AG04449 (cell line): ENCODE data around the gene TBL1X.
"Not testable (repeated sequence)": the region's sequence is repeated elsewhere in the genome, so short reads cannot be mapped to it uniquely, and the experiment has no call there.

ENCODE experiments used
- CTCF ChIA-PET: fragments of 350-600 bp; formaldehyde crosslinking; extraction: SDS; loops from one replicate; lab custom pipeline; 2021; ENCODE audit warnings: antibody characterized with exemption; lab: Yijun Ruan, JAX
- POLR2A ChIA-PET: fragments of 400-600, 350-600 bp; formaldehyde crosslinking; extraction: SDS; loops from one replicate; lab custom pipeline; 2020; ENCODE audit warnings: antibody characterized with exemption, inconsistent platforms; lab: Yijun Ruan, JAX
- DNase-seq: peaks from one replicate; pipeline ENCODE4 v3.0.0-alpha.2; 2010; ENCODE audit warnings: low read depth, low spot score
- H3K4me3 ChIP-seq: 2 replicates; pipeline ENCODE4 v1.5.1; 2011; ENCODE audit warnings: low read depth, mild to moderate bottlenecking, control low read depth, low read length
- TF ChIP-seq, protein P1 (sequence below): IDR thresholded peaks from one replicate; pipeline ENCODE4 v1.5.1; 2011; ENCODE audit warnings: mild to moderate bottlenecking, moderate library complexity, low read length, control low read depth, inconsistent platforms; ENCODE audit not compliant: insufficient read depth; ENCODE audit errors: missing control alignments

The TBL1X gene

DNA sequence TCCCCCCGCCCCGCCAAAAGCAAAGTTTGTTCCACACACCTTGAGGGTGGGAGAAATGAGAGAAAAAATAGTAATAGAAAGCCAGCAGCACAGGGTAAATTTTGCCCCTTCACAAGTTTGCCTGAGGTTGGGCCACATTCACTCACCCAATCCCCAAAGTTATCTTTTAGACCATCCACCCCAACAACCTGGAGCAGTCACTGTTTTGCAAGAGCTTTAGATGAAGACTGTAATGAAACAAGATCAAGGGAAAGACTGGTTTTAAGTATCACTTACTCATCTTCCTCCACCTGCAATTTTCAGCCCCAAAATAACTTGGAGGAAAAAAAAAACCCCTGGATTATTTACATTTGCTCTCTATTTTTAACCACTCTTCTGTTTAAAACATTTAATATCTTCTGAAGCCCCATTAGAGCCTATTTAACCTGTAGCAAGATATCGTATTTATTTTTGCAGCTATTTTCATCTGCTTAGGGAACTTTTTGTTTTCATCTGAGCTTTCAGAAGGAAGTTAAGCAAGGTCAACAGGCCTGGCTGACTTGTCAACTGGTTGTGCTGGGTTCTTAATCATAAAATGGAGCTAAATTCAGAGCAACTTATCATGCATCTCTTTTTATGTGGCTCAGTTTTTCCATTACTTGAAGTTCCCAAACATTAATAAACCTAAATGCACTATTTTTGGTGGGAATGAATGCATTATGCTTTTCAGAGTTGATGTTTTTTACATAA, 24.6 kb upstream of the TBL1X start:
- POLR2A ChIA-PET: no interaction called here
- no peak overlapping the region for H3K4me3 ChIP-seq
- DNase-seq: no peak
- TF ChIP-seq, protein P1, sequence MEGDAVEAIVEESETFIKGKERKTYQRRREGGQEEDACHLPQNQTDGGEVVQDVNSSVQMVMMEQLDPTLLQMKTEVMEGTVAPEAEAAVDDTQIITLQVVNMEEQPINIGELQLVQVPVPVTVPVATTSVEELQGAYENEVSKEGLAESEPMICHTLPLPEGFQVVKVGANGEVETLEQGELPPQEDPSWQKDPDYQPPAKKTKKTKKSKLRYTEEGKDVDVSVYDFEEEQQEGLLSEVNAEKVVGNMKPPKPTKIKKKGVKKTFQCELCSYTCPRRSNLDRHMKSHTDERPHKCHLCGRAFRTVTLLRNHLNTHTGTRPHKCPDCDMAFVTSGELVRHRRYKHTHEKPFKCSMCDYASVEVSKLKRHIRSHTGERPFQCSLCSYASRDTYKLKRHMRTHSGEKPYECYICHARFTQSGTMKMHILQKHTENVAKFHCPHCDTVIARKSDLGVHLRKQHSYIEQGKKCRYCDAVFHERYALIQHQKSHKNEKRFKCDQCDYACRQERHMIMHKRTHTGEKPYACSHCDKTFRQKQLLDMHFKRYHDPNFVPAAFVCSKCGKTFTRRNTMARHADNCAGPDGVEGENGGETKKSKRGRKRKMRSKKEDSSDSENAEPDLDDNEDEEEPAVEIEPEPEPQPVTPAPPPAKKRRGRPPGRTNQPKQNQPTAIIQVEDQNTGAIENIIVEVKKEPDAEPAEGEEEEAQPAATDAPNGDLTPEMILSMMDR: no peak
- CTCF ChIA-PET: no interaction called here

DNA sequence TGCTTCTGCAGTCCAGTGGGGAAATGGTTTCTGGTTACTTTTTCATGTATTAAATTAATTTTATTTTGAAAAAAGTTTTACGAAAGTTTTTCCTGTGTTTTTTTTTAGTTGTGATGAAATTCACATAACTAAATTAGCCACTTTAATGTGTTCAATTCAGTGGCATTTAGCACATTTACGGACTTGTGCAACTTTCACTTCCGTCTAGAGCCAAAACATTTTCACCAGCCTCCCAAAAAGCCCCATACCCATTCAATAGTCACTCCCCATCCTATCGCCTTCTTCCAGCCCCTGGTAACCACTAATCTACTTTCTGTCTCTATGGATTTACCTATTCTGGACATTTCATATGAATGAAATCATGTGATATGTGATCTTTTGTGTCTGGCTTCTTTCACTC, 22.8 kb upstream of the TBL1X start:
- TF ChIP-seq, protein P1: no peak
- POLR2A ChIA-PET: interaction anchor here (0.6 kb wide), 1 partner anchor 10 kb away, joined by 5 read pairs; no protein-coding TSS in a partner anchor
- no peak for DNase-seq
- H3K4me3 ChIP-seq: no peak overlapping the region
- CTCF ChIA-PET: no interaction called here

DNA sequence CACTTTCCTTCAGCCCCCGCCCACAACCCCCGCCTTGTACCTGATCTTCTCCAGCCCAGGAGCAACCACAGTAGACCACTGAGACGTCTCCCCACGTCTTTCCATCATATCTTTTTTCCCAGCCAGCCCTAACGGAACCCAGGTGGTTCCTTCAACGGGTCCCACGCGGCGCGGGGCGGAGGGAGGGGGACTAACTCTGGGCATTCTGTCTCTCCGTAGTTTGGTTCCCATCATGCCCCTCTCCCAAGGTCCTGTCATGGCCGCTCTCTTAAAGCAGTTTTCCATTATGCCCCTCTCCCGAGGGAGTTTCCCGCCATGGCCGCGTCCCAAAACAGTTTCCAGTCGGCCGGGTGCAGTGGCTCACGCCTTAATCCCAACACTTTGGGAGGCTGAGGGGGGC, 21.5 kb upstream of the TBL1X start:
- POLR2A ChIA-PET: no interaction called here
- DNase-seq: no peak
- H3K4me3 ChIP-seq: no peak overlapping the region
- TF ChIP-seq, protein P1: no peak
- CTCF ChIA-PET: no interaction called here

DNA sequence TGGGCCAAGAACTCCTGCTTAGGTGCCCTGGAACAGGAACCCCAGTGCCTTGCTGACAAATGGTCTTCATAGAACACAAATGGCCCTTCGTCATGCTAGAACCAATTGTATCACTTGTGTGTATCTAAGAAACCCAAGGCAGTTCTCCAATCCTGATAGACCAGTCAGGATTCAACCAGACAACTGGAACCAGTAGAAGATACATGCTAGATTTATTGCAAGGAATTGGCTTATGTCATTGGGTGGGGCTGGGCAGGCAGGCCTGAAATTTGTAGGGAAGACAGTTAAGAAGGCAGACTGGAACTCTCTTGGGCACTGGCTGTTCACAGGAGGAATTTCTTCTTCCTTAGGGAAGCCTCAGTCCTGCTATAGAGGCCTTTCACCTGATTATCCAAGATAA, 17.0 kb upstream of the TBL1X start:
- H3K4me3 ChIP-seq: no peak overlapping the region
- CTCF ChIA-PET: no interaction called here
- DNase-seq: no peak
- POLR2A ChIA-PET: no interaction called here
- TF ChIP-seq, protein P1: no peak

DNA sequence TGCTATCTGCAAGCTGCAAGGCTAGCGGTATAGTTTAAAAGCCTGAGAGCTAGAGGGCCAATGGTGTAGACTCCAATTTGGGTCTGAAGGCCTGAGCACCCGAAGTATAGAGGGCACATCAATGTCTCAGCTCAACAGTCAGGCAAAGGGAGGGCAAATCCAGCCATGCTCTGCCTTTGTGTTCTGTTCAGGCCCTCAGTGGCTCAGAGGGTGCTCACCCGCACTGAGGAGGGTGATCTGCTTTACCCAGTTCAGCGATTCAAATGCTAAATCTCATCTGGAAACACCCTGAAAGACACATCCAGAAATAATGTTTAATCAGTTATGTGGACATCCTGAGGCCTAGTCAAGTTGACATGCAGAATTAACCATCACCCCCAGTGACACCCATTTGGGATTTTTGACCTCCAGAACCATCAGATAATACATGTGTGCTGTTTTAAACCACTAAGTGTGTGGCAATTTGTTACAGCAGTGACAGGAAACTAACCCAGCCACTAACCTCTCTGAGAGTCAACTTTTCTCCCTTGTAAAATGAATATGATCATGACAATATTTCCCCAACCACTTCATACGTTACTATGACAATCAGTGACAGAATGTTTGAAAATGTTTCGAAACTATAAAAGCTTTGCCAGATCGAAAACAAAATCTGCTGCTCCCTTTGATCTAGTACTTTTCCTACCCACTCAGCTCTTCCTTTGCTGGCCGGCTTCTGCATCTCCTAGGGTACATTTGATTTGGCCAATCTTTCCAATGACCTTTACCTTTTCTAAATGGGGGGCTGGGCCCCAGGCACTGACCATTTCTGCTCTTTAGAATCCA, 8.4 kb upstream of the TBL1X start:
- ChIA-PET CTCF (interaction anchor here (1.0 kb wide), 1 partner anchor 28 kb away, joined by 3 read pairs; no protein-coding TSS in a partner anchor), POLR2A (no interaction called here)
- TF ChIP-seq, protein P1: no peak
- no peak overlapping the region for H3K4me3 ChIP-seq
- no peak for DNase-seq

DNA sequence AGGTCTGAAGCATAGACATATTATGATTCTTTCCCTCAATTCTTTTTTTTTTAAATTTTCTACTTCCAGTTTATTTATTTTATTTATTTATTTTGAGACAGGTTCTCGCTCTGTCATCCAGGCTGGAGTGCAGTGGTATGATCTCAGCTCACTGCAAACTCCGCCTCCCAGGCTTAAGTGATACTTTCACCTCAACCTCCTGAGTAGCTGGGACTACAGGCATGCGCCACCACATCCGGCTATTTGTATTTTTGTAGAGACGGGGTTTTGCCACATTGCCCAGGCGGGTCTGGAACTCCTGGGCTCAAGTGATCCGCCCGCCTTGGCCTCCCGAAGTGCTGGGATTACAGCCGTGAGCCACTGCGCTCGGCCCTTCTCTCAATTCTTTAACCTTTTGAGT, 6.8 kb upstream of the TBL1X start:
- CTCF ChIA-PET: not testable (repeated sequence)

More for the DNA sequence above, 6.8 kb upstream of the TBL1X start:
- DNase-seq, POLR2A ChIA-PET, H3K4me3 ChIP-seq: not testable (repeated sequence)
